Tongue (tissue), 2 donors: Measurements from ENCODE around the gene HS3ST3A1. TPM values are rescaled to one million over a fixed set of nuclear protein-coding genes. Genes with fewer than 3 reads are reported as not detected.
"Not testable (repeated sequence)": the region's sequence is repeated elsewhere in the genome, so short reads cannot be mapped to it uniquely, and the experiment has no call there.

ENCODE experiments used
- DNase-seq: peaks from one replicate; pipeline ENCODE4 v3.0.0-alpha.2; 2015
- total RNA-seq: library from RNA; depleted of rRNA; stranded (reverse); fragments of >200 nt; gene quantifications from one replicate; pipeline ENCODE4 v1.2.3, GENCODE V29; 2014

The HS3ST3A1 gene
- total RNA-seq, 1 donor from 2014 or later = not detected

DNA sequence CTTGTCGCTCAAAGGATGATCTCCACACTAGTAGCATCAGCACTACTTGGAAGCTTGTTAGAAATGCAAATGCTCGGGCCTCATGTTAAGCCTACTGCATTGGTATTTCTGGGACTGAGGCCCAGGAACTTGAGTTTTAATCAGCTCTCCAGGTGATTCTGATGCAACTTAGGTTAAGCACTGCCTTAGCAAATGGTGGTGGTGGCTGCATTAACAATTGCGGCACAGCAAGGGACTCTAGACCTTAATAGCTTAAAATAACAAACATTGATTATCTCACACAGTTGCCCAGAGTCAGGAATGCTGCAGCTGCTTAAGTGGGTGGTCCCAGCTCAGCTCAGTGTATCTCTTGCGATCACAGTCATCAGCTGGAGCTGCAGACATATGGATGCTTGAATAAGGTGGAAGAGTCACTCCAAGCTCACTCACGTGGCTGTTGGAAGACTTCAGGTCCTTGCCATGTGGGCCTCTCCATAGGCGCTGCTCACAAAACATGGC lies 25.8 kb downstream of the HS3ST3A1 start:
- DNase-seq = peak; percentile 31

DNA sequence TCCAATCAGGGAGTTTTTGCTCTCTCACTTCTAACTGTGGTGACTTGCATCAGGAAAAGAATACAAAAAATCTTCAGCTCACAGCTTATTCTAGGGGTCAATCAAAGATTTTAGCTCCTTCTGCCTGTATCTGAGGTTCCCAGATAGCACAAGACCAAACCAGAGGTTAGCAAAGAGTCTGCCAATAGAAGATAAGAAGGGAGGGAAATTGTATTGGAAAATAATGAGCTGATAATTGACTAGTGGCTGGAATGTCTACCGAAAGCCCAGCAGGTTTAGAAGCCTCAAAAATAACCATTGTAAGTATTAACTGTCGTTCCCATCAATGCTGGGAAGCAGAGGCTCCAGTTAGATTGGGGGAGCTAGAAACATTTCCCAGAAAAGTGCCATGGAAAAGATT lies 26.3 kb downstream of the HS3ST3A1 start:
- DNase-seq = no peak

DNA sequence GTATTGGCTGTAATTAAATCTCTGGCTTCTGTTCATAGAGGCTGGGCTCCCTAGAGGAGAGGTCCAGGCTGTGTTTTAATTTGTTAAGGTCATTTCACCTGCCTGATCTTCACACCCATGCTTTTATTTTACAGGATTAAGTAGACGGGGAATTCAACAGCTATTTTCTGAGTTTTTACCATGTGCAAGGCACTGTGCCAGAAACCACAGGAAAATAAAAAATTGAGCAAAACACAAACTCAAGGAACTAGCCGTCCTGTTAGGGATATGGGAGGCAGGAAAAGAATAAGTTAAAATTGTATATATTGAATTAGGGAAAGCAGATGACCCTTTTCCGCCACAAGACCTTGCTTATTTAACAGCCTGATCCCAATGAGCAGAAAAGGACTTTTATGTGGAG lies 29.1 kb downstream of the HS3ST3A1 start:
- no peak for DNase-seq

DNA sequence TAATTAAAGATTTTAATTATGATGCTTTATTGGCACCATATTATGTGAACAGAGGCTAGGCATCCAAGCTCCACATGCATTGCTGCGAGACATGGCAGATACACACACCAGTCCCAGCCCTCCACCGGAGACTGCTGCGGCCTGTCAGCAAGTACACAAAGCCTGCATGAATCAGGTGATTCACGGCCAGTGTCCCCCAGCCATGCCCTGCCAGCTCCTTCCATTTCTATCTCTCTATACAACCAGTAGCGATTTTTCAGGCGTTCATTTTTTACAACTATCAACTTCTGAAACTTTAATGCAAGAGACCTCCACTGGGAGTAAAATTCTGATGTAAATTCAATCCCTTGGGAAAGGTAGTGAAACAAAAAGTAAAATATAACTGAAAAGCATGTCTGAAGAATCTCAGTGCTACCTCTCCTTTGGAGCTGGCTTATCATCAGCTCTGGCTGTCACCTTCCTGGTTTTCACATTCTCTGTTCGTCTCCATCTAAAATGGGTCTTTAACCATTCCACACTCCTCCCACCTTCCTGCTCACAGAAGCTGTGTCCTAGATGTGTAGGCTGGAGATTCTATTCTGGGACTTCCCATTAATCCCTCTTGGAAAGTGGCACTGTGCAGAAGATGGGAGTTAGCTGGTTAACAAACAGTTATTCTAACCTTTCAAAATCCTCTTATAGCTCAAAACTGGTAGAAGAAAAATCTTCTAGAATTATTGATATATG lies 32.2 kb downstream of the HS3ST3A1 start:
- DNase-seq = no peak

DNA sequence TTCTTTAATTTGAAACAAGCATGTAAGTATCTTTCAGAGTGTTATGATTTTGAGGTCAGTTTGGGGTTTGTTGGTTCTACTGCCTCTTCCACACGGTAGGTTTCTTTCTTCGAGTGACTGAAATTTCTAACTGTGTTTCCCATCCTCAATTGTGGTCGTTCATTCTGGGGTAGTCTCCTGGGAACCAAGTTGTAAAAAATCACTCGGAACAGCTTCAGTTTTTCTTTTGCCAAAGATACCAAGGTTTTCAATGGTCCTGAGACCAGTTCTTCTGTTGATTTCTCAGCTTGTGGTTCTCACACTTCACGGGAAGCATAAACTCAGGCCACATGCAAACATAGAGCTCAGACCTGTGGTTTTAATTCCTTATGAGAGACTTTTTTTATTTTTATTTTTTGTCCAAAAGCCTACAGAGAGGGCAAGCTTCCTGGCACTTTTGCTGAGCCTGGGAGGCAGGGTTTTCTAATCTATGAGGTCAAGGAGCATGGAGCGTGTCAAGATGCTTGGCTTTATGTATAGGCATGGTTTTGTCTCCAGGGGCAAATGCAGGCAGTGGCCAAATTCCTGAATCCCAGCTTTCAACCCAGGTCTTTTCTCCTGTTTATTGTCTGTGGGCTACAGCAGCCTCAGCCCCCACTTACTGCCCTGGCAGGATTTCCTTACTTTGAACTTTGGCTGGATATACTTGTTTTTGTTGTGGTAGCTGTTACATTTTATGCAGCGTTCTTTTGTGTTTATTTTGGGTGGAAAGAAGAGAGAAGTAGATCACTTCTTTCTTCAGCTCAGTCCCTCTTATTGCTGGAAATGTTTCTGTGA lies 32.9 kb downstream of the HS3ST3A1 start:
- no peak for DNase-seq

DNA sequence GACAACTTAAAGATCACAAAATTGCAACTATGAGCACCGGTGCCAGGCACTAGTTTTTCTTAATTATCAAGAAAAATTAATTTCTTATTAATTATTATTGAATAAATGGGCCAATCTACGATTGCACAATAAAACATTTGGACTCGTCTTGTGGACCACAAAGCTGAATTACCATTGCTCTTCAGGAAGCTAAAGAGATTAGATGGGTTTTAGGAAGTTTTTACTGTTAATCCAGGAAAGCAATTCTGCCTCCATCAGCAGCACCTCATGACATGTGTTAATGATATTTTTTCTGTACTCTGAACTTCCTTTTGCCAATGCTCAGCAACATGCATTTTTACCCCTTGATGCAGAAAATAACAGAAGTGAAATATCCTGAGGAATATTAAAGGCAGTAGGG lies 37.9 kb downstream of the HS3ST3A1 start:
- no peak for DNase-seq

DNA sequence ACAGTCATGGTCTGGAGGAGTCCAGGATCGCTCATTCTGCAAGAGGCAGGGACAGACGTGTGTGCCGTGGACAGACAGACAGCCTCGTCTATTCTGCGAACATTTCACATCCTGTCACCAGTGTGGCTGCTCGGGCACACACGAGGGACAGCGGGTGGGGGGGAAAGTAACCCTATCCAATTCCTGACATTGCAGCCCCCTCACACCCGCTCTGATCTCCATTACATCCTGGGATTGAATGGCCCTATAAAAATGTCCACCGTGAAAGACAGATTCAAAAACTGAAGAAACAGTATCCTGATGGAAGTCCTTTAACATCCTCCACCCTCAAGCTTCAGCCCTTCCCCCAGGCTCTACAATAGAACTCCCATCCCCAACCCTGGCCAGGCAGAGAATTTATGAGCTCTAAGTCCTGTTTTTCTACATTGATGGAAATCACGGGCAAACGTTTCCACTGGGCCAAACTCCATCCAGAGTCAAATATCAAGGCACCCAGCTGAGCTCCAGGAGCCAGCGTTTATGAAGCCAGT lies 39.4 kb downstream of the HS3ST3A1 start:
- DNase-seq = peak; percentile 28

DNA sequence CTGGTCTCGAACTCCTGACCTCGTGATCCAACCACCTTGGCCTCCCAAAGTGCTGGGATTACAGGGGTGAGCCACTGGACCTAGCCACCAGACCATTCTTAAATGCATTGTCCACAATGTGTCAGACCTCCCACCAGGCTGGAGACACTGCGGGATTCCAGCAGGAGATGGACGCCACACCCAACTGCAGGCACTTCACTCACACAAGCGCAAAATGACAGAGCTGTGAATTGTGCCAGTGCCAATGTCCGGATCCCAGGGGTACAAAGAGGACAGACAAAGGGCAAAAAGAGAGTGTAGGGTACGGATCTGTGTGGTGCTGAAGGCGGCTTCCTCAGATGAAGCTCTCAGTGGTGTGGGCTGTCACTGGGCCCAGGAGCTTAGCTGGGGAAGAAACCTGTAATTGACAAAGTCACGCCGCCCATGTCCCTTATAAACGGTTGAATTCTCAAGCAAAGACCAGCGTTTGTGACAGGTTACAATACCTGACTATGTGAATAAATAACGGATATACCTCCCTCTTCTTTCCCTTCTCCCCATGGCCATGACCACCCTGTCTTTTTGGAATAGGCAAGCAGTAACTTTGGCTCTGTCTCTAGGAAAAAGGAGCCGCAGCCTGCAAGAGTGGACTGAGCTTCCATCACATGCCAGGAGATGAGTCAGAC lies 40.0 kb downstream of the HS3ST3A1 start:
- DNase-seq = peak; percentile 78

DNA sequence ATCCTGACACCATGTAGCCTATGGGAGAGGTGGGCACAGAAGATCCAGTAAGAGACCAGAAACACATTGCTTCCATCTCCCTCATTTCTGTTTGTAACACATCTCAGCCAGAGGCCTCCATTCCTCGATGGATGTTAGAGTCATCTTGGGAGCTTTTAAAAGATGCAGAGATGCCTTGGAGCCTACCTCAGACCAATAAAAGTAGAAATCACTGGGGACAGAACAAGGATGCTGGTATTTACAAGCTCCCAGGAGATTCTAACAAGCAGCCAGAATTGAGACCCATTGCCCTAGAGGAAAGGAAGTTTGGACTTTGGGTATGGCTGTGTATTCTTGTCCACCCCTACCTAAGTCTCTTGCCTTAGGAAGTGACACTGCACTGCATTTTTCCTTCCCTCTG lies 40.8 kb downstream of the HS3ST3A1 start:
- DNase-seq = no peak

DNA sequence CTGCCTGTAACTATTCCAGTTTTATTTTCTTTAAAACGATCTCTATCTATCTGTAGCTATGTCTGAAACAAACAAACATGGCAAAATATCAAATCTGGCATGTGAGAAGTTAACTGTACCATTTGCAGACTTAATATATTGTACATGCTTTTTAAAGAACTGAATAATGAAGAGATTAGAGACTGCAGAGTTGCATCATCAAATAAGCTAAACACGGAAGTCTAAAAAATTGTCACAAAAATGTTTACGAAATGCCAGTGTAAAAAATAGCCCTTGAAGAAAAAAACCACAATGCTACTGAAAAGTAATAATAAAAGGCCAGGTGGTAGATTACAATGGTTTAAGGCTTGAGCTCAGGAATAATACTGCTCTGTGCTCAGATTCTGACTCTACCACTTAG lies 43.1 kb downstream of the HS3ST3A1 start:
- no peak for DNase-seq

DNA sequence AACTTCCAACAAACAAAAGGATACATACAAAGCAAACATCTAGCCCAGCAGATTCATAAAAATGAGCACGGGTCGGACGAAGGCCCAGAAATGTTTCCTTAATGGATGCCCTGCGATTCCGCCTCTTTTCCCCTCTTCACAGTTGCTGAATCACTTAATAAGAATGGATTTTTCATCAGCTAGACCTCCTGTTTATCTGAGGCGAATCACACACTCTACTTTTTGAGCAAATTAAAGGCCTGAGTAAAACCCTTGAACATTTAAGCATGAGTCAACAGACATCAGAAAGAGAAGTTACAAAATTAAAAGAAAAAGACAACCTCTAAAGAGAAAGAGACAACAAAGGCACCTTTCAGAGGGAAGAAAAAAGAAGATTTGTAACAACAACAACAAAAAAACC lies 44.7 kb downstream of the HS3ST3A1 start:
- no peak for DNase-seq

DNA sequence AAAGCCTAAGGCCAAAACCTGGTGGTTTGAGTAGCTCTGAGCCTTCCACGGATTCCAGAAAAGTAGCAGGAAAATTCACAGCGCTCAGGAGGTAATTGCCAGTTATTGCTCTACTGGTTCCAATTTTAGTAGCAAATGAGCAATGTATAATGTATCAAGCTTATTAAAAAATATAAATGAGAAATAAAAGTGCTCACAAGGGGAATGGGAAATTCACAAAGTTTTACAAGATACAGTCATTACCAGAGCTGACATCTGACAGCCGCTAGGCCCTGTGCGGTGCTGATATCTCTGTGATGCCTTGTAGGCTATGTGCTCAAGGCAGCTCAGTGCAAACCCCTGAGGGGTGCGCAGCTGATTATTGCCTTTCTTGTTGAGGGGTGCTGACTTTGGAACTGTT lies 47.5 kb downstream of the HS3ST3A1 start:
- no peak for DNase-seq

DNA sequence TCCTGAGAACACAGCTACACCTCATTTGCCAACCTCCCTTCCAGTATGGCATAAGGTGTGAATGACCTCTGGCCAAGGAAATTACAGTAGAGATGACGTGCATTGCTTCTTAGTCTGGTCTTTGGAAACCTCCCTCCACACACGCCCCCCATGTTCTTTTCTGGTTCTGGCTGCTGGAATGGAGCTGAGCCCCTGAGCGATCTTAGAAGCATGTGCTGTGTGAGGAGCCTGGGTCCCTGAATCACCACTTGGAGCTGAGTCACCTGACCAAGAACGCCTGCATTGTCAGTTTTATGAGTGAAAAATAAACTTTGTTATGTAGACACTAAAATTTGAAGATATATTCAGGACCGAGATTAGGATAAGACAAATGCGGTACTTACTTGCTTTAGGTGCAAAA lies 51.4 kb downstream of the HS3ST3A1 start:
- no peak for DNase-seq

DNA sequence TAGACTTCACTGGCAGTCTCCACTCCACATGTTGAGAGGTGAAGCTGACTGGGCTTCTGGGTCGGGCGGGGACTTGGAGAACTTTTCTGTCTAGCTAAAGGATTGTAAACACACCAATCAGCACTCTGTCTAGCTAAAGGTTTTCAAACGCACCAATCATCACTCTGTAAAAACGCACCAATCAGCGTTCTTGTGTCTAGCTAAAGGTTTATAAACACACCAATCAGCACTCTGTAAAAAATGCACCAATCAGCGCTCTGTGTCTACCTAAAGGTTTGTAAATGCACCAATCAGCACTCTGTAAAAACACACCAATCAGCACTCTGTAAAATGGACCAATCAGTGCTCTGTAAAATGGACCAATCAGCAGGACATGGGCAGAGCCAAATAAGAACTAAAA lies 53.2 kb downstream of the HS3ST3A1 start:
- DNase-seq = not testable (repeated sequence)

DNA sequence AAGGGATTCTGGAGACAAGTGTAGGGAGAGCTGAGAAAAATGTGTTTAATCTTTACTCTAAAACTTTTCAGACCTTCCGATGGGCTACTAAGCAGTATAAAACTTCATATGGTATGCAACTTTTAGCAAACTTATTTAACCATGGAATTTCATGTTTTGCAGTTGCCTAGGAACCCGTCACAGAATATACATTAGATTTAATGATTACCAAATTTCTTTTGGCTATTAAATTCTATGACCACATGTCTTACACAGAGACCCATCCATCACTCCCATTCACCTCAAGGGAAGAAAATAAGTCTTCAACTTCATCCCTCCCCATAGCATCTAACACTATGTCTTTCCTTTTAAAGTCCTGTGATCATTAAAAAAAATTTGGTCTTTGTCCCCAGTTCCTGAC lies 54.9 kb downstream of the HS3ST3A1 start:
- no peak for DNase-seq

DNA sequence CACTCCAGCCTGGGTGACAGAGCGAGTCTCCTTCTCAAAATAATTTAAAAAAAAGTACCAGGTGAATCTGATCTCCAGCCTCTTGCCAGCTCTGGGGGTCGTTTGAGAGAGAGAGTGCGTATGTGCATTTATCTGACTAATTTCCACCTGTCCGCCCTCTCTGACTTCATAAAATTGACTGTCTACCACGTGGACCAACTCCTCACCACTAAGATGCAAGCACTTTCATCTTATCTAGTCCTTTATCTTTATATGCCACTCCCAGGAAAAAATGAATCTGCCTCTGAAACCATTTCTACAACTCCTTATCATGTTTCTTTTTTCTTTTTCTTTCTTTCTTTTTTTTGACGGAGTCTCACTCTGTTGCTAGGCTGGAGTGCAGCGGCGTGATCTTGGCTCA lies 55.8 kb downstream of the HS3ST3A1 start:
- no peak for DNase-seq

DNA sequence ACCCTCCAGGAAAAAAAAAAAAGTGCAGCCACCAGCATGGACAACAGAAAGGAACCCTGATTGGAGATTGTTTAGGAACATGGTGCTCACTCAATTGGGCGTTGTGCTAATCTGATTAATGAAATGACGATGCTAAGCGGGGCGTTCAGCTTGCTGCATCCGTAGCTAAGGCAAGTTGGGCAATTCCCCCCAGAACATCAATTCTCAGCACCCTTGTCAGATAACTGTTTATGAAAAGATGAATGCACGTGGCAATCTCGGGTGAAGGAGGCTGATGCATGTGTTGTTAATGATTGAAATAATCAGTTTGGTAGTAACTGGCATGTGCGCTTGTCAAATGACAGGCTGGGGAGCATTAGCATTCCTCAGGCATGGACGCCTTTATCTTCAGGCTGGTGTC lies 57.0 kb downstream of the HS3ST3A1 start:
- no peak for DNase-seq

DNA sequence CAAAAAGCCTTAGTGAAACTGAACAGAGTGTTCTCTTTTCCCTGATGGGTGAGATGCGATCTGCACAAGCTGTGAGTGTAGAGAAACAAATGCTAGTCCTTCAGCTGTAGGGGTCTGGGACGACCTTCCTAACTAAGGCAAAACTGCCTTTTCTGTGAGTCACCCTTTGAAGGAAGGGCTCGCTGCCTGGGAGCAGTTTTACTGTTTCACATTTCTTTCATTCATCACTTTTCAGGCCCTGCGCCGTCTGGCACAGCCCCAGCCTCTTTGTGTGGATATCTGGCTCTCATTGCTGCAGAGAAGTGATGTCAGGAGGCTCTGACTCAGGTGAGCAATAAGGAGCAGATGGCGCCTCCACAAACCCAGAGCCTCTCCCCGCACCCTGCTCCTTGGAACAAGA lies 57.4 kb downstream of the HS3ST3A1 start:
- DNase-seq = peak; percentile 79

DNA sequence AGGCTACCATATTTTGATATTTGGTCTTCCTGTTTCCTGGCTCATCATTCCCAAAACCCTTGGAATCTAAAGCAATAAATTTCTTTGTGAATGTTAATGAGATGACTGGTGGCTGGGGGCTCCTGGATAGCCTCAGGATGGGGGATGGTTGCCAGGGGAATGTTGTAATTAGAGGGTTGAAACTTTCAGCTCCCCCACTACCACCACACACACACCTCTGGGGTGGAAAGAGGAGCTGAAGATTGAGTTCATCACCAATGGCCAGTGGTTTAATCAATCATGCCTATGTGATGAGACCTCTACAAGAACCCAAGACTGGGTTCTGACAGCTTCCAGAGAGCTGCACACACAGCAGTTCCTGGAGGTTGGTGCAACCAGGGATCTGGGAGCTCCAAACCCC lies 59.1 kb downstream of the HS3ST3A1 start:
- no peak for DNase-seq

DNA sequence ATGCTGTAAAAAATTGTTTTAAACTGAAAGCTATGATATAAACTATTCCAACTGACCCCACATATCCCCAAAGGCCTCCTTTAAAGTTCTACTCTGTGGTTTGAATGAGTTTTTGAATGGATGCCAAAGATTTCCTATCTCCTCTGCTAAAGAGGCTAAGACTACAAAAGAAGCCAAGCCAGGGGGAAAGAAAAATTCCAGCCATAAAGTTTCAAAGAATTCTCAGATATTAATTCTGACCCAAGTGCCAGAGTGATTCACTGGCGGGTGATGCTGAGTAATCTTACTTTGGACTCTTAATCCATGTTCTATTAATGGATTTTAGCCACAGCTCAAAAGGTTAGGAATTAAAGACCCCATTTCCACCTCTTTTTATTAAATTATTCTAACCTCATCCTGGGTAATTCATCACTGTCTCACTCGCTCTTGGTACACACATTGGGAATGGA lies 60.7 kb downstream of the HS3ST3A1 start:
- peak; percentile 8 for DNase-seq

DNA sequence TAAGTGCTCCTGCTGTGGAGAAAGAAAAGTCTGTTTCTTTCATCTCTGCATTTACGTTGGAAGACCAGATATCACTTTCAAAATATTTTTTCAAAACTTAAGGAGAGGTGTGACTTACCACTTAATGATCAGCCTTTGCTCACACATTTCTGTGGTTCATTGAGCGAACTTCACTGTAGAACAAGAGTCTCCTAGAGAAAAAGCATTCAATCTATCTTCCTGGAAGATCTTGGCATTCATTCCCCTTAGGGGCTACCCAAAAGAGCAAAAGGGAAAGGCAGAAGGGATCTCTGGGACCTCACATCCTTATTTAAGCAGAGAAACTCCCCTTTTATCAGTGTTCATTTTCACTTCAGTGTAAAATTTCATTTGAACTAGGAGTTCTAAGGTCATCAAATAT lies 61.2 kb downstream of the HS3ST3A1 start:
- no peak for DNase-seq

DNA sequence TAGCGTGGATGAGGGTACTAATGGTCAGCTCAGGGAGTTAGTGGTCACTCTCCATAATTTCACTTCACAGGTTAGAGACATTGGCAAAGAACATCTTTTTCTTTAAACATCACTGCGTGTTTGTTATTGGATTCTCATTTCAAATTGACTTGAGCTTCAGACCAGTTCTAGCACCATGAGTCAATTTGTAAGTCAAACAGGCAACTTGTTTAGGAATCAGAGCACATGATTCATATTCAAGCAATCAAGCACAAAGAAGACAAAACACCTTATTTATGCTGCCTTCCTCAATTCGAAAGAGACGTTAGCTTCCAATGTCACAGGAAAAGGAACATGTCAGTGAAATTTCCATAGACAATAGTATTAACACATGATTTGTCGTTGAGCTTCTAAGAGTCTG lies 62.3 kb downstream of the HS3ST3A1 start:
- no peak for DNase-seq
